ENCODE results near the gene C10orf67. TPM values are rescaled to one million over a fixed set of nuclear protein-coding genes. Genes with fewer than 3 reads are reported as not detected.

Gene C10orf67
- total RNA-seq, 4 donors from 2014 or later = not detected

DNA sequence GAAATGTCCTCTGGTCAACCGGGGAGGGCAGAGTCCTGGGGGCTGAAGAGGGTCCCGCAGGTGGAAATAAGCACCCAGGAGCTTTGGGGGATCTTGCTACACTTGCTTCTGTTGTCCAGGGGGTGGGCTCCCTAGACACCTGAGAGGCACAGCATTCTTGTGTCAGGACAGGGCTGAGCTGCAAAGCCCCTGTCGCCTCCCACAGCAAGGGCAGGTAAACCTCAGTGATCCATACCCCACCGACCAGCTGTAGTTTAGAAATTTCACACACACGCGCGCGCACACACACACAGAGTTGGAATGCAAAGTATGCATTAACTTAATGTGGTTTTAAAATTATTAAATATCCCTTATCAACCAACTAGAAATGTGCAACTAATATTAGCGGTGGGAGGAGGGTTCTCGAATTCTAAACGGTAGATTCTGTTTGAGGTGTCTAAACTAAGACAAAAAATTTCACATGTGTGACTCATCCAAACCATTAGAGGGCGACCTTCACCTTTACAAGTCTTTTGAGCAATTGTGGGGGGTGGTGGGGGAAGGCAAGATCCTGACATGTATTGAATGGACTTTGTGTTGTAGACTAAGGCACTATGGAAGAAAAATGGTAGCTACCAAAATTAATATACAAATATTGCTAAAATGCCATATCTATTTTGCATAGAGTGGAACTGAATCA lies 186.8 kb downstream of the C10orf67 start:
- H3K27me3 ChIP-seq = peaks cover 38% of the 10 kb centered on the region
- TF ChIP-seq POLR2A (IDR thresholded peaks at IDR 0.05) (no peak), EP300 (IDR thresholded peaks at IDR 0.05) (no peak), POLR2AphosphoS5 (IDR thresholded peaks at IDR 0.05) (no peak), CTCF (IDR thresholded peaks at IDR 0.05) (no peak)
- no peaks in the 10 kb centered on the region for H3K36me3 ChIP-seq
- 47 to 49% methylated on average over 8 of the region's 12 CpGs for WGBS, 2 donors (ENCODE audit: low coverage in 1 of 2)
- H3K9me3 ChIP-seq = no peaks in the 10 kb centered on the region
- no peak for ATAC-seq
- no peak overlapping the region for H3K4me3 ChIP-seq
- peaks cover 0 to 4% (median 0%) of the 10 kb centered on the region in 3 donors for H3K4me1 ChIP-seq
- no peak overlapping the region for H3K27ac ChIP-seq

GRCh38 chr10:23157239-23157681 lies 187.3 kb downstream of the C10orf67 start:
- Histone ChIP-seq H3K9me3 (no peaks in the 10 kb centered on the region), H3K36me3 (no peaks in the 10 kb centered on the region), H3K27me3 (peaks cover 38% of the 10 kb centered on the region), H3K4me1 (peaks cover 0 to 4% (median 0%) of the 10 kb centered on the region in 3 donors), H3K27ac (no peak overlapping the region), H3K4me3 (no peak overlapping the region)
- WGBS, 2 donors (ENCODE audit: low coverage in 1 of 2) = 66 to 76% methylated on average over 7 to 12 of the region's 14 CpGs
- no peak for ATAC-seq
- no peak for TF ChIP-seq POLR2A (IDR thresholded peaks at IDR 0.05)
- TF ChIP-seq CTCF (IDR thresholded peaks at IDR 0.05) = no peak
- no peak for TF ChIP-seq EP300 (IDR thresholded peaks at IDR 0.05)
- TF ChIP-seq POLR2AphosphoS5 (IDR thresholded peaks at IDR 0.05) = no peak

- H3K4me3 ChIP-seq = no peak overlapping the region
- H3K27ac ChIP-seq = no peak overlapping the region
- H3K36me3 ChIP-seq = no peaks in the 10 kb centered on the region
- peaks cover 34% of the 10 kb centered on the region for H3K27me3 ChIP-seq
- H3K4me1 ChIP-seq = peaks cover 0 to 4% (median 0%) of the 10 kb centered on the region in 3 donors
- no peaks in the 10 kb centered on the region for H3K9me3 ChIP-seq
- WGBS, 2 donors (ENCODE audit: low coverage in 1 of 2) = 63 to 65% methylated on average over 9 to 10 of the region's 10 CpGs
- TF ChIP-seq CTCF (IDR thresholded peaks at IDR 0.05) = no peak
- TF ChIP-seq POLR2A (IDR thresholded peaks at IDR 0.05) = no peak
- no peak for TF ChIP-seq EP300 (IDR thresholded peaks at IDR 0.05)
- TF ChIP-seq POLR2AphosphoS5 (IDR thresholded peaks at IDR 0.05) = no peak
- no peak for ATAC-seq
Measured at GRCh38 chr10:23156447-23157150, 188.0 kb downstream of the C10orf67 start.

GRCh38 chr10:23155169-23155568 lies 189.4 kb downstream of the C10orf67 start:
- Histone ChIP-seq H3K9me3 (no peaks in the 10 kb centered on the region), H3K36me3 (no peaks in the 10 kb centered on the region), H3K27ac (no peak overlapping the region), H3K27me3 (peaks cover 22% of the 10 kb centered on the region), H3K4me1 (peaks cover 0 to 4% (median 0%) of the 10 kb centered on the region in 3 donors), H3K4me3 (no peak overlapping the region)
- 54 to 71% methylated on average over 5 of the region's 7 CpGs for WGBS, 2 donors (ENCODE audit: low coverage in 1 of 2)
- TF ChIP-seq EP300 (IDR thresholded peaks at IDR 0.05) (no peak), CTCF (IDR thresholded peaks at IDR 0.05) (no peak), POLR2AphosphoS5 (IDR thresholded peaks at IDR 0.05) (no peak), POLR2A (IDR thresholded peaks at IDR 0.05) (no peak)
- no peak for ATAC-seq

Small RNA genes within 50 kb of the gene (small RNA-seq; reads per million reads assigned to genes)
- 0 reads per million in 4 donors for gene MIR1254-2
- gene RF00561 = 0 reads per million in 4 donors

Other genes starting within 250 kb of the C10orf67 start
- 10 to 100 TPM; 37.3 to 54.9 (median 42.8) TPM for gene MSRB2, start 249.2 kb downstream of the C10orf67 start, total RNA-seq
- gene PTF1A, start 152.5 kb downstream of the C10orf67 start, total RNA-seq = not detected
- 10 to 100 TPM; 11.5 to 19.8 (median 12.3) TPM for gene OTUD1, start 94.3 kb upstream of the C10orf67 start, total RNA-seq

Measured in gastroesophageal sphincter (tissue), 4 donors.